Bone marrow (tissue), 2 donors: ENCODE results near the gene KLF16.

Source experiments
- DNase-seq, 2 donors: peaks; one replicate each; lab custom pipeline; 2025; lab: John Stamatoyannopoulos, UW

The KLF16 gene

DNA sequence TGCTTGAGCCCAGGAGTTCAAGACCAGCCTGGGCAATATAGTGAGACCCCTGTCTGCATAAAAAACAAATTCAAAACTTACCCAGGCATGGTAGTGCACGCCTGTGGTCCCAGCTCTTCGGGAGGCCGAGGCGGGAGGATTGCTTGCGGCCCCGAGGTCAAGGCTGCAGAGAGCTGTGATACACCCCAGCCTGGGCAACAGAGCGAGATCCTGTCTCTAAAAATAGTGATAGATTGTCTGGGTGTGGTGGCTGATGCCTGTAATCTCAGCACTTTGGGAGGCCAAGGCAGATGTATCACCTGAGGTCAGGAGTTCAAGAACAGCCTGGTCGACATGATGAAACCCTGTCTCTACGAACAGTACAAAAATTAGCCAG, 4.0 kb upstream of the KLF16 start:
- no peak for DNase-seq

DNA sequence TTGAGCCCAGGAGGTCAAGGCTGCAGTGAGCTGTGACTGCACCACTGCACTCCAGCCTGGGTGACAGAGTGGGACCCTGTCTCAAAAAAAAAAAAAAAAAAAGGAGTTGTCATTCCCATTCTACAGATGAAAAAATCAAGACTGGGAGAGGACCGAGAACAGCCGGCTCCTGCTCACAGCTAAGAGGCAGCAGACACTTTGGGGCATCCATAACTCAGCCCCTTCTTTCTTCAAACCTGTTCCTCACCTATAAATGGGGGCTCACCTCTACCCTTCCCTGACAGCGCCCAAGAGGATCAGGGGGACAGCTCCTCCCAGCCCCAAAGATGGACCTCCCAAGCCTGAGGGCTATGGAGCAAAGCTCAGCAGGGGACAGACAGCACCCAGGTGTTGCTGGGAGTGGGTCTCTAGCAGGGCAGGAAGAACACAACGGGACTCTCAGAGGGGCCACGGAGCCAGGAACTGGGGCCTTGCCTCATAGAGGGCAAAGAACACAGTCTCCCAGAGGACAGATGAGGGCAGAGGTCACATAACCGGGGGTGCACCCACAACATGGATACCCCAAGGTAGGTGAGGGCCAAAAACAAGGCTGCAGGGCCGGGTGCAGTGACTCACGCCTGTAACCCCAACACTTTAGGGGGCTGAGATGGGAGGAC, 3.4 kb upstream of the KLF16 start:
- no peak for DNase-seq

DNA sequence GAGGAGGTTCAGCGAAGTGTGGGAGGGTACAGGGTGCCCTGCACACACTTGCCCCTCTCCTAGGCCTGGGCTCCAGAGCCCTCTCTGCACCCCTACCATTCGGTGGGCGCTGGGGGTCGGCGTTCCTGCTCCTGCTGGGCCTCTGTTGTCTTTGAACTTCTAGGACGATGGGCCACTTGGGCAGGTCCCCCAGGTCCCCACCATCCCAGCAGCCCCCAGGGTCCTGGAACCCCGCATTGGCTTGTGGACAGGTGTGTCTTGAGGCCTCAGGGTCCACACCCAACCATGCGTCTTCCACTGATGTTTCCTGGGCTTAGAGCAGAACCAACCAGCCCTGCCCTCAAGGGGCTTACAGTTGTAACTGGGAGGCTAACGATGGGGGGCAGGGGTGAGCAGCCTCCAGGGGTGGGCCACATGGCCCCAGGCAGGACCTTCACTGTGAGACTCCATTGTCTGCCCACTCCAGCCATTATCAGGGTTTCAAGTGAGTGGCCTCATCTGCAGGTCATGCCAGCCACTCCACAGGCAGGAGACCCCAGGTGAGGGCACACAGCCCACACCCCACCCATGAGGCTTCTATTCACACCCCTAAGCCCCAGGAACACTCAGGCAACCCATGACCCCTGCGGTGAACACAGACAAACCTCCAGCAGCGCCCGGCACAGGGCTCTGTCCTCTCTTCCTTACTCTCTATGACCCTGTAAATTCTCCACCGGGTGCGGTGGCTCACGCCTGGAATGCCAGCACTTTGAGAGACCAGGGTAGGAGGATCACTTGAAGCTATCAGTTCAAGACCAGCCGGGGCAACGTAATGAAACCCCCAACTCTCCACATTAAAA, 2.0 kb upstream of the KLF16 start:
- DNase-seq = no peak

GRCh38 chr19:1864480-1865171, 1.2 kb upstream of the KLF16 start:
- DNase-seq = peak; percentile 33 to 72

DNA sequence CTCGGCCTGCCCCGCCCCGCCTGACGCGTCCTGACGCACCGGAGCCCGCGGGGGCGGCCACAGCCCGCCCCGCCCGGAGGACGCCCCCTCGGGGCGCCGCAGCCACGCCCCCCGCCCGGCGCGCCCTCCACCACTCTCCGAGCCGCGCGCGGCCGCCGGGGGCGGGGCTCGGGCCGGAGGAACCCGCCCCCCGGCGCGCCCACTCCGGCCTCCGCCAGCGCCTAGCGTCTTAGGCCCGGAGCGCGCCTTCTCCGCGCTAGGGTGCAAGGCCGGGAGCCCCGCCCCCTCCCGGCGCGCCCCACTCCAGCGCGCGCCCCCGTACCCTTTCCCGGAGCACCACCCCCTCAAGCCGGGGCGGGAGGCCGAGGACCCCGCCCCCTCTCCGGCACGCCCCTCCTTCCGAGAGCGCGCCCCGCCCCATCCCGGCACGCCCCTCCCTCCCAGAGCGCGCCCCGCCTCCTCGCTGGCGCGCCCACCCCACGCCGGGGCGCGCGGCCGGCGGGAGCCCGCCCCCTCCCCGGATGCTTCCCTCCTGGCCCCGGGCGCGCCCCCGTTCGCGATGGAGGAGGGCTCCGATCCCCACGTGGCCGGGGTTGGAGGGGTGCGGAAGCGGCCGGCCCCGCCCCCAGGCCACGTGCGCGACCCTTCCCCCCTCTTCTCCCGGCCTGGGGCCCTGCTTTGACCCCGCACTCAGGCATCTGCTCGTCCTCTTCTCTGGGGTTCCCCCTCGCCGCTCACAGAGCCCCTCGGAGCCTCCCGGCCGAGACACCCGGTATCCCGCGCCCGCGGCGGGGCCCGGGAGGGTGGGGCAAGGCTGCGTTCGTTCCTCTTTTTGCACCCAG, 480 bp upstream of the KLF16 start:
- peak; percentile 62 to 98 for DNase-seq

DNA sequence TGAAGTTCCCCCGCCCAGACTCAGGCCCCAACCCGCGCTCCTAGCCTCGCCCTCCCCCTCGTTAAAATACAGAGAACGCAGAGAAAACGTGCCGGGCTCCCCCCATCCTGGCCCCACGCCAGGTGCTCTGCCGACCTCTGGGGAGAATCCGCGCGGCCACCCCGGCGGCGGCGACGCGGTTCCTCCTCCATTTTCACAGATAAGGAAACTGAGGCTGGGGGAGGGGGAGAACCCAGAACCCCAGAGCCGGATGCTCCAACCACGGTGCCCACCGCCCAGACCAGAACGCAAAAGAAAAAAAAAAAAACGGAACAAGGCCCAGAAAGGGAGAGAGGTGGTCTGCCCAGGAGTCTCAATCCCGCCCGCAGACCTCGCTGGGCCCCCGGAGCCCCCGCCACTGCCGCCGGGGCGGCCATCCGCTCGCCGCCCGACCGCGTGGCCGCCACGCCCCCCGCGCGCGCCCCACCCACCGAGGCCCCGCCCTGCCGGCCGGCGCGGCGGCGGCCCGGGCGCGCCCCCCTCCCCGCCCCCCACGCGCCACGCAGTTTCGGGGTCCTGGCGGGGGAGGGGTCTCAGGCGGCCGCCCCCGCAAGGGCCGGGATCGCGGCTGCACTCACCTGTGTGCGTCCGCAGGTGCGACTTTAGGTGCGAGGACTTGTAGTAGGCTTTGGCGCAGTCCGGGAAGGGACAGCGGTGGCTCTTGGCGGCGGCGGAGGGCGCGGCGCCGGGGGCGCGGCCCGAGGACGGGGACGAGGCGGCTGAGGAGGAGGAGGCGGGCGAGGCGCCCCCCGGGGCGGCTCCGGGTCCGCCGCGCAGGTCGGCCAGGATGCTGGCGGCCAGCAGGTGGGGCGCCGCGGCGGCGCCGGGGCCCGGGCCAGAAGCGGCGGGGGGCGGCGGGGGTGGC, 703 bp downstream of the KLF16 start:
- DNase-seq = peak in 1 of 2 donors; percentile 14

- no peak for DNase-seq
Observed at GRCh38 chr19:1862068-1862423, 1.3 kb downstream of the KLF16 start.

DNA sequence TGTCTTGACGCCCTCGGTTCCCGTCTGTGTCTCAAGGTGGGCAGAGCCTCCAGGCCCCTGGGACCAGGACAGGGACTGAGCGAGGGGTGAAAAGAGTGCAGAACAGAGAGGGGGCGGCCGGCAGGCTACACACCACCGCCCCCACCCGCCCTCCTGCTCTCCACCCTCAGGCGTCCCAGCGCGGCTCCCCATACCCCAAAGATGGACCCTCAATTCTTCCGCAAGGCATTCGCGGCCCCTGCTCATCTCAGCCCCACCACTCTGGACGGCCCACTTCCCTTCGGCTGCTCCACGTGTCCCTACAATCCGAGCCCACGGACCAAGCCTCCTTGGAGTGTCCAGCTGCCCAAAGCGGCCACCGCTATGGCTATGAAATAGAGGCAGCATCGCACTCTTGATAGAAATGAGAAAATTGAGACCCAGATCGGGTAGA, 1.8 kb downstream of the KLF16 start:
- DNase-seq = no peak

GRCh38 chr19:1860821-1861598, 2.4 kb downstream of the KLF16 start:
- DNase-seq = no peak

GRCh38 chr19:1860042-1860775, 3.2 kb downstream of the KLF16 start:
- no peak for DNase-seq

- no peak for DNase-seq
Observed at GRCh38 chr19:1859331-1859781, 4.0 kb downstream of the KLF16 start.

- no peak for DNase-seq
Observed at GRCh38 chr19:1858412-1859081, 4.8 kb downstream of the KLF16 start.

GRCh38 chr19:1857648-1858326, 5.6 kb downstream of the KLF16 start:
- DNase-seq = no peak

- peak; percentile 52 to 57 for DNase-seq
Observed at GRCh38 chr19:1856698-1857603, 6.4 kb downstream of the KLF16 start.

DNA sequence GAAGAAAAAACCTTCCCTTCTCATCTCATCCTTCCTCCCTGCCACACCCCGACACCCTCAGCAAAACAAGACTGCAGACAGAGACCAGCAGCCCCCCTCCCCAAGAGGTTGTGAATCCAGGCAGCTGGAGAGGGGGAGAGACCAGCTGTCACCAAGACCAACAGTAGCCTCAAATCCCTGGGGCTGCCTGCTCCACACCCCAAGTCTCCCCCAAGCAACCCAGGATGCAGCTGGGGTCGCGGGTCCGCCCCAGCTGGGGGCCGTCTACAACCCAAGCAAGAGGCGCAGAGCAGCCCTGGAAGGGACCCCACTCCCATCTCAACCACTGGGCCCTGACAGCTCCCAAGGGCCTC, 7.1 kb downstream of the KLF16 start:
- no peak for DNase-seq

DNA sequence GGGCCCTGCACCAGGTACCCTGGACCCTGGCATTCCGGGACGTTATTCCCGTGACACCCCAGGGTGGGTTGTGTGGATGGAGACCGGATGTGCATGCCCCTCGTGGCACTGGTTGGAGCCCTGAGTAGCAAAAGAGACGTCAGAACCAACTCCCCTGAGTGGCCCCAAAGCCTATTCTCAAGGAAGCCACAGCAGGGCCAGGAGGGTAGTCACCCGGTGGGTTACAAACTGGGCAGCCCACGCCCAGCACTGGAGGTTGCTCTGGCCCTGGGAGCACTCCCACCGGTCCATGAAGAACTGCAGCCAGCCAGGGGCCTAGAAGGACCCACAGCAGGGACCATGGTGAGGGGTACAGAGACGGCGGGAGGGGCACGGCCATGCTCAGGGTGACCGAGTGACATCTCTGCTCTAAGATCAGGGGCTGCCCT, 7.5 kb downstream of the KLF16 start:
- no peak for DNase-seq
